ENCODE measurements around the gene CNGB1.
"Not testable (repeated sequence)": the region's sequence is repeated elsewhere in the genome, so short reads cannot be mapped to it uniquely, and the experiment has no call there.

The CNGB1 gene

DNA sequence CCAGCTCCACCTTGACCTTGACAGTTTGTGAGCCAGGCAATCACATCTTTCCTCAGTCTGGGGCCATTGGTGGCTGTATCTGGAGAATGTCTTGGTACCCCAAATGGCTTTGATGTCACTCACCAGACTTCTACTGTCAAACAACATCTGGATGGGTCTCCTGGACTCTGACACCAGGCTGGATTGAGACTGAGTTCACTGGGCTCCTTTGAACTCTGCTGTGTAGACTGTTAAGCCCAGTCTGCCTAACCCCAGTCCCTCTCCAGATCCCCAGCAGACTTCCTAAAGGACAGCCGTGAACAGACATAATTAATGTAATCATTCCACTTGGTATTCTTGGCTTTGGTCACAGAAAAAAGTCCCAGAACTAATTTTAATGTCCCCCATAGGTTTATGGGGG lies 84.5 kb downstream of the CNGB1 start:
- Histone ChIP-seq H3K4me1 (ENCODE audit: insufficient read depth, low read length) (no peaks in the 10 kb centered on the region), H3K9me3 (ENCODE audit: control insufficient read depth, insufficient read depth, low read length) (no peaks in the 10 kb centered on the region), H3K9ac (ENCODE audit: low read depth, low read length) (no peak overlapping the region), H3K36me3 (ENCODE audit: insufficient read depth, low read length) (no peaks in the 10 kb centered on the region)

DNA sequence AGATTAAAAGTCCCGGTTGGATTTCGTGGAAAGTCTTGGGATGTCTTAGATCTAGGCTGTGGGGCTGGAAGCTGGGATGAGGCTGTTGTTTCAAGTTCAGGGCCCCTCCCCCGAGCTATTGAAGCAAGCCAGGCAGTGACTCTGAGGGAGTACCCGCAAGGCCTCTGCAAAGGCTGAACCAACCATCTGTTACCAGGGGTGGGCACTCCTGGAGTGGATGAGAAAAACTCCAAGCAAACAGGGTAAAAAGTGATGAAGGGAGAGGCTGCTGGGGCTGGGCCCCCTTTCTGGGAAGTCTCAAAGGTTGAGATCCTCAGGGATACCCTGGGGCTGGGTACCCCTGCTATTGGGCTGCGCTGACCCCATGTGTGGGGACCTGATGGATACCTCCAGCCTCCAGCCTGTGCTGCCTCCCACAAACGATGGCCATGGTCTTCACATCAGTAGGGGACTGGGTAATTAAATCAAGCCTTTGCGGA lies 86.2 kb downstream of the CNGB1 start:
- Histone ChIP-seq H3K36me3 (ENCODE audit: insufficient read depth, low read length) (no peaks in the 10 kb centered on the region), H3K9me3 (ENCODE audit: control insufficient read depth, insufficient read depth, low read length) (no peaks in the 10 kb centered on the region), H3K9ac (ENCODE audit: low read depth, low read length) (peak overlapping the region; percentile 45; the same call in 1 of the 2 replicates), H3K4me1 (ENCODE audit: insufficient read depth, low read length) (no peaks in the 10 kb centered on the region)

DNA sequence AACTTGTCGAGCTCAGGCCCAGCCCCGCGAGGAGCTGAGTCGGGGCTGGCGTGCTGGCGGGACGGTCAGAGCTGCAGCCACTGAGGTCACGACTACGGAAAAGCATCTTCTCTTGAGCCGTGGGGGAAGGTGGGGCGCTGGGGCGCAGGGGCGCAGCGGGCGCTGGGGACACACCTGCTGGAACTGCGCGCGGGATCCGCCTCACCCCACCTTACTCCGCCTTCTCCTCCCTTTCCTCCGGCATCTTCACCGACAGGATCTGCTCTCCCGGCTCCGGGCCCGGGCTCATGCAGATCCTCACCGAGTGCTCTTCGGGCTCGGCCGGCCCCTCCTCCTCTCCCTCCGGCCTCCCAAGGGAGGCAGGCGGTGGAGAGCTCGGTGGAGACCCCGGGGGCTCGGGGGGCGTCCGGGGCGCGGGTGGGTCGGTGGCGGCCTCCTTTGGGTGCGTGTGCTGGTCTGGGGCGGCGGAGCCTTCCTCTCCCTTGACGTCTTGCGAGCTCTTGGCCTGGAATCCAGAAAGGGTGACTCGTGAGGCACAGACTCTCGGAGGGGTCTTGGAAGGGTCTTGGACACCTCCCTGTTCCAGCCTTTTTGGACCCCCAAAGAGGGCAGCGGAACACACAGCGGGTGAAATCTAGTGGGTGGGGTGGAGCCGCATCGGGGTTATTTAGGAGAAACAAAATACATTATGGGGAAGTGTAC lies 86.8 kb downstream of the CNGB1 start:
- Histone ChIP-seq H3K9ac (ENCODE audit: low read depth, low read length) (peak overlapping the region; percentile 45; the same call in 1 of the 2 replicates), H3K36me3 (ENCODE audit: insufficient read depth, low read length) (no peaks in the 10 kb centered on the region), H3K4me1 (ENCODE audit: insufficient read depth, low read length) (no peaks in the 10 kb centered on the region), H3K9me3 (ENCODE audit: control insufficient read depth, insufficient read depth, low read length) (no peaks in the 10 kb centered on the region)

DNA sequence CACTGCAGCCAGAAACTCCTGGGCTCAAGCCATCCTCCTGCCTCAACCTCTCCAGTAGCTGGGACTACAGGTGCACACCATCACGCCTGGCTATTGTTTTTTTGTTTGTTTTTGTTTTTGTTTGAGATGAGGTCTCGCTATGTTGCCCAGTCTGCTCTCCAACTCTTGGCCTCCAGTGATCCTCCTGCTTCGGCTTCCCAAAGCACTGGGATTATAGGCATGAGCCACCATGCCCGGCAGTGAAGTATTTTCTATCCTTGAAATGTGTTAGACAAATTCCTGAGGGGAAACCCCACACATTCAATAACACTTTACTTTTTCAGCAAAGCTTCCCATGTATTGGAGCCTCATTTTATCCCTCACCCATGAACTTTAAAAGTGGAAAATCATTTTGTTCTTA lies 87.4 kb downstream of the CNGB1 start:
- no peaks in the 10 kb centered on the region for H3K4me1 ChIP-seq (ENCODE audit: insufficient read depth, low read length)
- no peaks in the 10 kb centered on the region for H3K36me3 ChIP-seq (ENCODE audit: insufficient read depth, low read length)
- H3K9ac ChIP-seq (ENCODE audit: low read depth, low read length): no peak overlapping the region; the same call in 1 of the 2 replicates
- no peaks in the 10 kb centered on the region for H3K9me3 ChIP-seq (ENCODE audit: control insufficient read depth, insufficient read depth, low read length)

DNA sequence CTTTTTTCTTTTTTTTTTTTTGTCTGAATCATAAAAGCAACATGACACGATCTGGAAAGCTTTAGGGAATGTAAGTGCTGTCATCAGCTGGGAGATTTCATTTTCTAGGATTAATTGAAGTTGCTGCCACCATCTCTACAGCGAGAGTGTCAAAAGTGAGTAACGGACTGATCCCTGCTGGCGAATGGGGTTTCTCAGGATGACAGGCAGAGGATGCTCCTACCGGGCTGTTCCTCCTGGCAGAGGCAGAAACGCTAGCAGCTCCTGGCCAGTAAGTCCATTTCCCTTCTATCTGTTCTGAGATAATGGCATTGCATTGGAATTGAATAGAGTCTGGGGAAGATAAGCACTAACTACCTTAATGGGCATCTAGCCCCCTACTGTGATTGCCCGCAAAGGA lies 88.1 kb downstream of the CNGB1 start:
- Histone ChIP-seq H3K9me3 (ENCODE audit: control insufficient read depth, insufficient read depth, low read length) (no peaks in the 10 kb centered on the region), H3K36me3 (ENCODE audit: insufficient read depth, low read length) (no peaks in the 10 kb centered on the region), H3K9ac (ENCODE audit: low read depth, low read length) (no peak overlapping the region), H3K4me1 (ENCODE audit: insufficient read depth, low read length) (no peaks in the 10 kb centered on the region)

DNA sequence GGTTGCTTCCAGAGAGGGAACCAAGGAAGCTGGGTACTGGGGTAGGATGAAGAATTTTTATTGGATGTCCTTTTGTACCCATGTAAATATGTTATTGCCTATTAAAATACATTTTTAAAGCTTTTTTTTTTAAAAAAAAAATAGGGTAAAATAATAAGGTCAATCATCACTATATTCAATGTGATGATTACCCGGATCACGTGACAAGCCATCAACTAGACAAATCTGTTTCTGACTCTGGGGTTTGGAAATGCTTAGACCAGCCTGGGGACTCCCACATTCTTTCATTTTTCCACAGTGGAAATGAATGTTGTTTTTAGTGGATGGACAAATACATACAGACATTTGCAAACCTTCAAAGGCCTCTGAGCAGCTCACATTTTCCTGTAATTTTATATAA lies 88.7 kb downstream of the CNGB1 start:
- H3K36me3 ChIP-seq (ENCODE audit: insufficient read depth, low read length): no peaks in the 10 kb centered on the region
- H3K9ac ChIP-seq (ENCODE audit: low read depth, low read length): no peak overlapping the region
- H3K9me3 ChIP-seq (ENCODE audit: control insufficient read depth, insufficient read depth, low read length): no peaks in the 10 kb centered on the region
- no peaks in the 10 kb centered on the region for H3K4me1 ChIP-seq (ENCODE audit: insufficient read depth, low read length)

DNA sequence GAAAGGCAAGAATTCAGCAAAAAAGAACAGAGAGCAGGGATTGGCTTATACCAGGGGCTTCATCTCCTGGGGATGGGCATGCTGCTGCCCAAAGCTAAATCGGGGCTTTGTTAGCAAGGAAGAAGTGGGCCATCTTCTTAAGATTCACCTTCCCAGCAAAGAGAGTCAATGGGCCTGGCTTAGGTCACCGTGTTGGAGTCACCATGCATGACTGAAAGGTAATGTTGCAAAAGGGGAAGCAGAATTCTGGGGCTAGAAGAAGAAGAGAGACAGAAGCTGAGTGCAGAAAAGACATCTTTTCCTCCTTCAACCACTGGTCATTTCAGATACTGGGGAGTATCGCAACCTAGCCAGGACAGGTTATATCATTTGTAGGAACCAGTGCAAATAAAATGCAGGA lies 92.3 kb downstream of the CNGB1 start:
- no peaks in the 10 kb centered on the region for H3K36me3 ChIP-seq (ENCODE audit: insufficient read depth, low read length)
- H3K9me3 ChIP-seq (ENCODE audit: control insufficient read depth, insufficient read depth, low read length): no peaks in the 10 kb centered on the region
- no peaks in the 10 kb centered on the region for H3K4me1 ChIP-seq (ENCODE audit: insufficient read depth, low read length)
- H3K9ac ChIP-seq (ENCODE audit: low read depth, low read length): no peak overlapping the region

DNA sequence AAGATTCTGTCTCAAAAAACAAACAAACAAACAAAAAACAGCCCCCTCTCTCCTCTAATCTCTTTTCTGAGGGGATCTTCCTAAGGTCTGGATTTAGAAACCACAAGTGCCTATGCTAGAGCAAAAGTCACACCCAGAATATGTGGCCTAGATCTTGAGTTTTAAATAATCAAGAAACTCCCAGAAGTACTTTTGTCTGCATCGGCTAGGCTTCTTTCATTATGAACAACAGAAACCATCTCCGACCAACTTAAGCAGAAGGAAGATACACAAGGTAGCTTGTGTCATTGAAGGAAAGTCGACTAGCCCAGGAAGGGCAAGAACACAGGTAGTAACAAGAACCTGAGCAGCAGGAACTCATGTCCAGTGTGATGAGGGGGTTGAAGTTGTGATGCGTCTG lies 94.7 kb downstream of the CNGB1 start:
- H3K9me3 ChIP-seq (ENCODE audit: control insufficient read depth, insufficient read depth, low read length): no peaks in the 10 kb centered on the region
- H3K4me1 ChIP-seq (ENCODE audit: insufficient read depth, low read length): no peaks in the 10 kb centered on the region
- H3K36me3 ChIP-seq (ENCODE audit: insufficient read depth, low read length): no peaks in the 10 kb centered on the region
- no peak overlapping the region for H3K9ac ChIP-seq (ENCODE audit: low read depth, low read length)

DNA sequence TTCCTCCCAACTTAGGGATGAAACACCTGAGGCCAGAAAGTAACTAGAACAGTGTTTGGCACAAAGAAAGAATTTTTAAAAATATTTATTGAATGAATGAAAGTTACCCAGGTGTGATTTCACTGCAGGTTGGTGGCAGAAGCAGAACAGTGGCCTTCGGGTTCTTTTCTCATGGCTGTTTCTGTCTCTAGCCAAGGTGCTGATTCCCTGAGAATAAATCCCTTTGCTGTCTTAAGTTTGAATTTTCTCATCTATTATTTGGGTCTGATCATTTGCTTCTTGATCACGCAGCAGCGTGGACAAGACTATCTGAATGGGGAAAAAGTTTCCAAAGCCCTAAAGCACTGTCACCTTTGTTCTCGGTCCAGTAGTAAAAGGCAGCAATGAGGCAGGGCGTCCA lies 95.6 kb downstream of the CNGB1 start:
- Histone ChIP-seq H3K4me1 (ENCODE audit: insufficient read depth, low read length) (no peaks in the 10 kb centered on the region), H3K9me3 (ENCODE audit: control insufficient read depth, insufficient read depth, low read length) (no peaks in the 10 kb centered on the region), H3K9ac (ENCODE audit: low read depth, low read length) (no peak overlapping the region), H3K36me3 (ENCODE audit: insufficient read depth, low read length) (no peaks in the 10 kb centered on the region)

DNA sequence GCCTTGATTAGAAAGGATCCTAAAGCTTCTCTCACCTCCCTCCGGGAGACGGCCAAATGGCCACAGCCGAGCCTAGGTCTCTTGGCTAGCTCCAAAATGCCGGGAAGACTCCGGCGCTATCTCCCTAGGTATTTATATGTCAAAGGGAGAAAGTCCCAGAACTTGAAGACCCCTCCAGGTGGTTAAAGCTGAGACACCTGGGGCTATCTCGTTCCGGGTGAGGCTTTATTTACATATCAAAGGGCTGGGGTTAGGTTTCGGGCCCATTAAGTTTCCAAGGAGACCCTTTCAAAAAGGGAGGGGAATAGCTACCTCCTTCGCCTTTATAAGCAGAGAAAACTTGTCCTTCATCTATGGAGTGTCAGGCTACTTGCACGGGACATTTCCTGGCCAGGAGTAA lies 97.7 kb downstream of the CNGB1 start:
- Histone ChIP-seq H3K4me1 (ENCODE audit: insufficient read depth, low read length) (no peaks in the 10 kb centered on the region), H3K9me3 (ENCODE audit: control insufficient read depth, insufficient read depth, low read length) (no peaks in the 10 kb centered on the region), H3K9ac (ENCODE audit: low read depth, low read length) (peak overlapping the region; percentile 19; the same call in 1 of the 2 replicates), H3K36me3 (ENCODE audit: insufficient read depth, low read length) (no peaks in the 10 kb centered on the region)

DNA sequence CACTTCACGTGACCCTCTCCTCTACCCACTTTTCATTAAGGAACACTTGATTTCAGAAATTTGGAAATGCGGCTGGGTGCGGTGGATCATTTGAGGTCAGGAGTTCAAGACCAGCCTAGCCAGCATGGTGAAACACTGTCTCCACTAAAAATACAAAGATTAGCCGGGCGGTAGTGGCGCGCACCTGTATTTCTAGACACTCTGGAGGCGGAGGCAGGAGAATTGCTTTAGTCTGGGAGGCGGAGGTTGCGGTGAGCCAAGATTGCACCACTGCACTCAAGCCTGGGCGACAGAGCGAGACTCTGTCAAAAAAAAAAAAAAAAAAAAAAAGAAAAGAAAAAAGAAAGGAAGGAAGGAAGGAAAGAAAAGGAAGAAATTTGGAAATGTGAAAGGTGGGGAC lies 98.2 kb downstream of the CNGB1 start:
- peak overlapping the region; percentile 19; the same call in 1 of the 2 replicates for H3K9ac ChIP-seq (ENCODE audit: low read depth, low read length)
- H3K4me1 ChIP-seq (ENCODE audit: insufficient read depth, low read length); H3K36me3 ChIP-seq (ENCODE audit: insufficient read depth, low read length); H3K9me3 ChIP-seq (ENCODE audit: control insufficient read depth, insufficient read depth, low read length): not testable (repeated sequence)

DNA sequence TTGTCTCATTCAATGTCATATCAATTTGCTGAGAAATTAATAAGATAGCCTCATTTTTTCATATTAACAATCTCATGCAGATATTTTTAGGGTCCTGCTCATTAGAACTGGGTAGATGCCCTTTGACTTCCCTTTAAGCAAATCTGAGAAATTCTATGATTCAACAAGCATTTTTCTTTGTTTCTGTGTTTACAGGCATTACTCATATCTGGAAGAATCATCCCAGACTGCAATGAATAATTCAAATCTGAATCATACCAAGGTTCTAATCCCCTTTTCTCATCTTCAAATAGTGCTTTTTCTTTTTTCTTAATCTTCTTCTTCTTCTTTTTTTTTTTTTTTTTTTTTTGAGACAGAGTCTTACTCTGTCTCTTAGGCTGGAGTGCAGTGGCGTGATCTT lies 99.5 kb downstream of the CNGB1 start:
- Histone ChIP-seq H3K36me3 (ENCODE audit: insufficient read depth, low read length) (no peaks in the 10 kb centered on the region), H3K4me1 (ENCODE audit: insufficient read depth, low read length) (peaks cover 7% of the 10 kb centered on the region; the same call in 1 of the 2 replicates), H3K9ac (ENCODE audit: low read depth, low read length) (no peak overlapping the region), H3K9me3 (ENCODE audit: control insufficient read depth, insufficient read depth, low read length) (no peaks in the 10 kb centered on the region)

DNA sequence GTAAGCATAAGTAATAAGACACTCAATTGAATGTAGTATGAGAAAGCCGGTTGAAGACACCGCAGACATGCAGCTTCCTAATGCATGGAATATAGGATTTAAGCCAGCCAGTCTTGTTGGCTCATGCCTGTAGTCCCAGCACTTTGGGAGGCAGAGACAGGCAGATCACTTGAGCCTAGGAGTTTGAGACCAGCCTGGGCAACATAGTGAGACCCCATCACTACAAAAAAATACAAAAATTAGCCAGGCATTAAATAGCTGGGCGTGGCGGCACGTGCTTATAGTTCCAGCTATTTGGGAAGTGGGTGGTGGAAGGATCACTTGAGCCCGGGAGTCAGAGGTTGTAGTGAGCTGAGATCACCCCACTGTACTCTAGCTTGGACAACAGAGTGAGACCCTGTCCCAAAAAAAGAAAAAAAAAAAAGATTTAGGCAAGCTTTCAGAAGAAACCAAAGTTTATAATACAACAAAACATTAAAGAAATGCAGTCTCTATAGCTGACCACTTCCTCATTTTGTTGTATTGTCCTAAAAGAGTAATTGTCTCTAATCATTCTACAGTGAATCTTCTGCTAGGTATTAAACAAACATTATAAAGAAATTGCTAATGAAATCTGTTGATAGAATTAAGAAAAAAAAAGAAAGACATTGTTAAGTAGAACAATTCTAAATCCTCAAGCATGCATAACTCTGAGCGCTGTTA lies 100.0 kb downstream of the CNGB1 start:
- Histone ChIP-seq H3K4me1 (ENCODE audit: insufficient read depth, low read length) (peaks cover 12% of the 10 kb centered on the region), H3K9ac (ENCODE audit: low read depth, low read length) (no peak overlapping the region), H3K36me3 (ENCODE audit: insufficient read depth, low read length) (no peaks in the 10 kb centered on the region), H3K9me3 (ENCODE audit: control insufficient read depth, insufficient read depth, low read length) (no peaks in the 10 kb centered on the region)

DNA sequence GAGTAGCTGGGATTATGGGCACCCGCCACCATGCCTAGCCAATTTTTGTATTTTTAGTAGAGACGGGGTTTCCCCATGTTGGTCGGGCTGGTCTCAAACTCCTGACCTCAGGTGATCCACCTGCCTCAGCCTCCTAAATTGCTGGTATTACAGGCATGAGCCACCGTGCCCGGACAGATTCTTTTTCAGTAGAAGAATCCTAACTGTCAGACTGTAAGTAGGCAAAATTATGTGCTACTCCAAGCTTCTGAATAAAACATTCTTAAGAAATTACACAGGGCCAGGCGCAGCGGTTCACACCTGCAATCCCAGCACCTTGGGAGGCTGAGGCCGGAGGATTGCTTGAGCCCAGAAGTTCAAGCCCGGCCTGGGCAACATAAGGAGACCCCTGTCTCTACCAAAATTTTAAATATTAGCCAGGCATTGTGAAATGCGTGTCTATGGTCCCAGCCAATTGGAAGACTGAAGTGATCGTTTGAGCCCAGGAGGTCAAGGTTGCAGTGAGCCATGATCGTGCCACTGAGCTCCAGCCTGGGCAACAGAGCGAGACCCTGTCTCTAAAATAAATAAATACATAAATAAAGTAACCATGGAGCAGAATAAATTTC lies 101.9 kb downstream of the CNGB1 start:
- Histone ChIP-seq H3K9me3 (ENCODE audit: control insufficient read depth, insufficient read depth, low read length) (no peaks in the 10 kb centered on the region), H3K9ac (ENCODE audit: low read depth, low read length) (no peak overlapping the region), H3K36me3 (ENCODE audit: insufficient read depth, low read length) (no peaks in the 10 kb centered on the region), H3K4me1 (ENCODE audit: insufficient read depth, low read length) (peaks cover 16% of the 10 kb centered on the region)
